ENCODE measurements around the gene LAD1. TPM values are rescaled to one million over a fixed set of nuclear protein-coding genes. Genes with fewer than 3 reads are reported as not detected.

LAD1 gene
- total and polyA plus RNA-seq, 2 donors (not counting 1 experiment from before 2014, with no cell fraction given), result 0.10 TPM; not detected in 1

DNA sequence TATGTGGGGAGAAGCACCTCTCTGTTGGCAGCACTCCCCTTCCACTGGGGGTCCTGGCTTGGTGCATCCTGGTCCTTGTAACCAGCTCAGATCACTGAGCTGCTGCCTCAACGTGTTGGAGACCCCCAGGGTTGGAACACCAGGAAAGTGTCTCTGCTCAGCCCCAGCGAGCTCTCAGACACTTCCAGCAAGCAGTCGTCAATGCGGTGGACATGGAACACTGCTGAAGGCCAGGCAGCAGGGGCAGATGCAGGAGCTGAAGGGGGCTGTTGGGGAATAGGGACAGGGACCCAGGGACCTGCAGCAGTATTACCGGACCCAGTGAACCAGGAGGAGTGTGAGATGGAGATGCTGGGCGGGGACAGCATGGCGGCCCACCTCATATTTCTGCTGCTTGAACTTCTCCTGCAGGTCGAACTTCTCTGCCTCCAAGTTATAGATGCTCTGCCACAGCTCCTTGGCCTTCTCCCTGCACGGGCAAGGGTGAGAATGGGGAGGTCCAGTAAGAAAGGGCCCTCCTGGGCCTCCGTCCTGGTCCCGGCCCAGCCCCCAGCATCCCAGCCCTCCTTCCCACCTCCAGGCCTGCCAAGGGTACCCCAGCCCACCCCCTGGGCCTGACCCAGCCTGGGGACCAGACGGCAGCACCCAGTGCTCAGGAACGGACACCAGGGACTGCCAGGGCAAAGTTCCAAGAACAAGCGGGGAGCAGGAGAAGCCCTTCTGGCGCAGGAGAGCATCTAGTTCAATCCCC, 38.0 kb downstream of the LAD1 start:
- Mint-ChIP-seq H3K27ac (no peak overlapping the region), H3K4me1 (no peaks in the 10 kb centered on the region), H3K27me3 (peaks cover 16% of the 10 kb centered on the region), H3K4me3 (no peak overlapping the region), H3K9me3 (ENCODE audit: insufficient read depth) (no peaks in the 10 kb centered on the region)
- Histone ChIP-seq H3K9ac (ENCODE audit: low read length) (no peak overlapping the region), H3K4me1 (ENCODE audit: control insufficient read depth in 2 of 2, insufficient read depth in 2 of 2, low read length in 2 of 2) (no peaks in the 10 kb centered on the region), H3K36me3 (replicated peaks in 1 of 2; ENCODE audit: control extremely low read depth in 1 of 2, control insufficient read depth in 1 of 2, extremely low read depth in 1 of 2, insufficient read depth in 2 of 2, low read length in 1 of 2) (no peaks in the 10 kb centered on the region), H3K4me3 (ENCODE audit: control extremely low read depth in 1 of 5, extremely low read depth in 1 of 5, insufficient read depth in 1 of 5, low read depth in 2 of 5, low read length in 4 of 5) (no peak overlapping the region), H3K79me2 (ENCODE audit: control insufficient read depth, insufficient read depth, low read length) (no peaks in the 10 kb centered on the region), H3K27me3 (replicated peaks in 1 of 4; ENCODE audit: control extremely low read depth in 1 of 4, control insufficient read depth in 3 of 4, insufficient read depth in 4 of 4, low read length in 3 of 4) (peaks cover 0 to 7% (median 0%) of the 10 kb centered on the region in 4 experiments), H2AFZ (ENCODE audit: insufficient read depth, low read depth, low read length, poor library complexity, severe bottlenecking) (no peak overlapping the region), H3K27ac (ENCODE audit: low read length in 2 of 2) (no peak overlapping the region), H3K9me3 (ENCODE audit: control extremely low read depth in 1 of 3, control insufficient read depth in 2 of 3, insufficient read depth in 1 of 3, low read length in 2 of 3) (no peaks in the 10 kb centered on the region), H3K4me2 (replicated peaks; ENCODE audit: low read depth, low read length, poor library complexity, severe bottlenecking) (no peak overlapping the region), H4K20me1 (ENCODE audit: control insufficient read depth, insufficient read depth, low read length, poor library complexity, severe bottlenecking) (no peaks in the 10 kb centered on the region)
- ChIA-PET POLR2A (no interaction called here), CTCF (no interaction called here)
- intact Hi-C loops (cut with micrococcal nuclease), result no loop called here
- no peak for ATAC-seq (ENCODE audit: low read depth)
- 90% methylated on average over 12 of the region's 15 CpGs for WGBS (ENCODE audit: insufficient coverage)
- no peak for TF ChIP-seq EZH2 (IDR thresholded peaks at IDR 0.05; ENCODE audit: borderline replicate concordance, insufficient read depth, low read depth, low read length, poor library complexity, severe bottlenecking)
- TF ChIP-seq, protein P1, sequence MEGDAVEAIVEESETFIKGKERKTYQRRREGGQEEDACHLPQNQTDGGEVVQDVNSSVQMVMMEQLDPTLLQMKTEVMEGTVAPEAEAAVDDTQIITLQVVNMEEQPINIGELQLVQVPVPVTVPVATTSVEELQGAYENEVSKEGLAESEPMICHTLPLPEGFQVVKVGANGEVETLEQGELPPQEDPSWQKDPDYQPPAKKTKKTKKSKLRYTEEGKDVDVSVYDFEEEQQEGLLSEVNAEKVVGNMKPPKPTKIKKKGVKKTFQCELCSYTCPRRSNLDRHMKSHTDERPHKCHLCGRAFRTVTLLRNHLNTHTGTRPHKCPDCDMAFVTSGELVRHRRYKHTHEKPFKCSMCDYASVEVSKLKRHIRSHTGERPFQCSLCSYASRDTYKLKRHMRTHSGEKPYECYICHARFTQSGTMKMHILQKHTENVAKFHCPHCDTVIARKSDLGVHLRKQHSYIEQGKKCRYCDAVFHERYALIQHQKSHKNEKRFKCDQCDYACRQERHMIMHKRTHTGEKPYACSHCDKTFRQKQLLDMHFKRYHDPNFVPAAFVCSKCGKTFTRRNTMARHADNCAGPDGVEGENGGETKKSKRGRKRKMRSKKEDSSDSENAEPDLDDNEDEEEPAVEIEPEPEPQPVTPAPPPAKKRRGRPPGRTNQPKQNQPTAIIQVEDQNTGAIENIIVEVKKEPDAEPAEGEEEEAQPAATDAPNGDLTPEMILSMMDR (IDR thresholded peaks at IDR 0.05), result no peak
- DNase-seq, result no peak

DNA sequence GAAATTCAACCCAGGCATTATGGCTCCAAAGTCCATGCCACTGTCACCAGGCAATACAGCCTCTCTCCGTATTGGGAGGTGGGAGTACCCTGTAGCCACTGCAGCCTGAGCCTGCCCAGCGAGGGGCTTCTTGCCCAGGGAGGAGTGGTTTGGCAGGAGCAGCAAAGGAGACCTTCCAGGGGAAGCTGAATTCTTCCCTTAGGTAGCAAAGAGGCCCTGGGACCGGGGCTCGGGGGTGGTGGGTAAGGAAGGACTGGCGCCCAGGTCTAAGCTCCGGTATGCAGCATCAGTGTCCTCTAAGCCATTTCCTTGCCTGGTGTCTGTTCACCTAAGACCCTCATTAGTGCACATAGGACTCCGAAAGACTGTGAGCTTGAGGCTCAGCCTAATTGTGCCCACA, 38.6 kb downstream of the LAD1 start:
- intact Hi-C loops (cut with micrococcal nuclease), result no loop called here
- TF ChIP-seq EZH2 (IDR thresholded peaks at IDR 0.05; ENCODE audit: borderline replicate concordance, insufficient read depth, low read depth, low read length, poor library complexity, severe bottlenecking), result no peak
- TF ChIP-seq, protein P1 (IDR thresholded peaks at IDR 0.05), result no peak
- 91% methylated on average over 6 of the region's 7 CpGs for WGBS (ENCODE audit: insufficient coverage)
- H3K79me2 ChIP-seq (ENCODE audit: control insufficient read depth, insufficient read depth, low read length), result no peaks in the 10 kb centered on the region
- no peaks in the 10 kb centered on the region for H3K36me3 ChIP-seq (replicated peaks in 1 of 2; ENCODE audit: control extremely low read depth in 1 of 2, control insufficient read depth in 1 of 2, extremely low read depth in 1 of 2, insufficient read depth in 2 of 2, low read length in 1 of 2)
- DNase-seq (no peak), ATAC-seq (ENCODE audit: low read depth) (no peak)
- no peaks in the 10 kb centered on the region for H3K9me3 ChIP-seq (ENCODE audit: control extremely low read depth in 1 of 3, control insufficient read depth in 2 of 3, insufficient read depth in 1 of 3, low read length in 2 of 3)
- H3K4me1 ChIP-seq (ENCODE audit: control insufficient read depth in 2 of 2, insufficient read depth in 2 of 2, low read length in 2 of 2), result no peaks in the 10 kb centered on the region
- no peak overlapping the region for H2AFZ ChIP-seq (ENCODE audit: insufficient read depth, low read depth, low read length, poor library complexity, severe bottlenecking)
- POLR2A ChIA-PET, result no interaction called here
- no peak overlapping the region for H3K27ac ChIP-seq (ENCODE audit: low read length in 2 of 2)
- H4K20me1 ChIP-seq (ENCODE audit: control insufficient read depth, insufficient read depth, low read length, poor library complexity, severe bottlenecking), result no peaks in the 10 kb centered on the region
- no peak overlapping the region for H3K4me3 ChIP-seq (ENCODE audit: control extremely low read depth in 1 of 5, extremely low read depth in 1 of 5, insufficient read depth in 1 of 5, low read depth in 2 of 5, low read length in 4 of 5)
- peaks cover 0 to 7% (median 0%) of the 10 kb centered on the region in 4 experiments for H3K27me3 ChIP-seq (replicated peaks in 1 of 4; ENCODE audit: control extremely low read depth in 1 of 4, control insufficient read depth in 3 of 4, insufficient read depth in 4 of 4, low read length in 3 of 4)
- Mint-ChIP-seq H3K9me3 (ENCODE audit: insufficient read depth) (no peaks in the 10 kb centered on the region), H3K4me1 (no peaks in the 10 kb centered on the region), H3K27ac (no peak overlapping the region), H3K4me3 (no peak overlapping the region), H3K27me3 (peaks cover 16% of the 10 kb centered on the region)
- H3K9ac ChIP-seq (ENCODE audit: low read length), result no peak overlapping the region
- H3K4me2 ChIP-seq (replicated peaks; ENCODE audit: low read depth, low read length, poor library complexity, severe bottlenecking), result no peak overlapping the region
- CTCF ChIA-PET, result no interaction called here

All from B cell (primary cell).